22Rv1 (cell line): ENCODE measurements around the gene MEF2A.

Experiments used
- CTCF ChIP-seq: fragments of 450-650 bp; IDR thresholded peaks from 2 replicates; pipeline ENCODE4 v1.5.1; 2017; ENCODE audit warnings: mild to moderate bottlenecking
- ZFX ChIP-seq: fragments of 450-650 bp; IDR thresholded peaks from 2 replicates; pipeline ENCODE4 v1.6.1; 2017; ENCODE audit warnings: antibody characterized with exemption, borderline replicate concordance

DNA sequence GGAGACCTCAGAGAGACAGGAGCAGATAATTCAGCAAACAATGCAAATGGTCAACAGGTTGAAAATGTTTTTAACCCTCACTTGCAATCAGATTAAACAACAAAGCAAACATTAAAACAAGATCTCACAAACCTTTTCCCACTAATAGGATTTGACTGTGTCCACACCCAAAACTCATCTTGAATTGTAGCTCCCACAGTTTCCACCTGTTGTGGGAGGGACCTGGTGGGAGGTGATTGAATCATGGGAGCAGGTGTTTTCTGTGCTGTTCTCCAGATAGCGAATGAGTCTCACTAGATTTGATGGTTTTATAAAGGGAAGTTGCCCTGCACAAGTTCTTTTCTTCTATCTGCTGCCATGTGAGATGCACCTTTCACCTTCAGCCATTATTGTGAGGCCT, 168.8 kb downstream of the MEF2A start:
- no peak for TF ChIP-seq CTCF
- no peak for TF ChIP-seq ZFX
